Measurements from ENCODE around the gene CLIC1. TPM values are rescaled to one million over a fixed set of nuclear protein-coding genes. Genes with fewer than 3 reads are reported as not detected.
"Not testable (repeated sequence)": the region's sequence is repeated elsewhere in the genome, so short reads cannot be mapped to it uniquely, and the experiment has no call there.

The CLIC1 gene
- total RNA-seq, 4 donors from 2014 or later: 239 to 420 (median 333) TPM

DNA sequence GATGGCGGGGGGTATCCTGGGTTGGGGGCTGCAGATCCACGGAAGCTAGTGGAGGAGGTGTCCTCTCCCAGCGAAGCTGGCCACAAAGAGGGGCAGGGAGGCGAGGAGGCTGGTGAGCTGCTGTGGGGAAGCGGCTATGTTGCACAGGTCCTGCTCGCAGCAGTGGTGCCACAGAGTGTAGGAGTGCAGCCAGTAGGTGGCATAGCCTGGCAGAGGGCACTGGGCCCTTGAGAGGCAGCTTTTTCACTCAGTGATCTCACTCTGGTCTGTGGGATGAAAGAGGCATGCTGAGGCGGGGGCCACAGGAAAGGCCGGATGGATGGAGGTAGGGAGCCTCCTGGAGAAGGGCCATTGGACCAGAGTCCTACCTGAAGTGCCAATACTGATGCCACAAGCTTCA lies 24.0 kb downstream of the CLIC1 start:
- WGBS: 66% methylated on average over 8 of the region's 8 CpGs
- no peaks in the 10 kb centered on the region for H3K36me3 ChIP-seq
- TF ChIP-seq, protein P1, sequence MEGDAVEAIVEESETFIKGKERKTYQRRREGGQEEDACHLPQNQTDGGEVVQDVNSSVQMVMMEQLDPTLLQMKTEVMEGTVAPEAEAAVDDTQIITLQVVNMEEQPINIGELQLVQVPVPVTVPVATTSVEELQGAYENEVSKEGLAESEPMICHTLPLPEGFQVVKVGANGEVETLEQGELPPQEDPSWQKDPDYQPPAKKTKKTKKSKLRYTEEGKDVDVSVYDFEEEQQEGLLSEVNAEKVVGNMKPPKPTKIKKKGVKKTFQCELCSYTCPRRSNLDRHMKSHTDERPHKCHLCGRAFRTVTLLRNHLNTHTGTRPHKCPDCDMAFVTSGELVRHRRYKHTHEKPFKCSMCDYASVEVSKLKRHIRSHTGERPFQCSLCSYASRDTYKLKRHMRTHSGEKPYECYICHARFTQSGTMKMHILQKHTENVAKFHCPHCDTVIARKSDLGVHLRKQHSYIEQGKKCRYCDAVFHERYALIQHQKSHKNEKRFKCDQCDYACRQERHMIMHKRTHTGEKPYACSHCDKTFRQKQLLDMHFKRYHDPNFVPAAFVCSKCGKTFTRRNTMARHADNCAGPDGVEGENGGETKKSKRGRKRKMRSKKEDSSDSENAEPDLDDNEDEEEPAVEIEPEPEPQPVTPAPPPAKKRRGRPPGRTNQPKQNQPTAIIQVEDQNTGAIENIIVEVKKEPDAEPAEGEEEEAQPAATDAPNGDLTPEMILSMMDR (IDR thresholded peaks at IDR 0.05): peak in 1 of 2 donors; percentile 44
- TF ChIP-seq POLR2AphosphoS5 (IDR thresholded peaks at IDR 0.05): no peak
- TF ChIP-seq EP300 (IDR thresholded peaks at IDR 0.05): no peak
- TF ChIP-seq POLR2A (IDR thresholded peaks at IDR 0.05): no peak
- H3K4me3 ChIP-seq: no peak overlapping the region
- peak overlapping the region; percentile 9 for H3K27ac ChIP-seq
- H3K27me3 ChIP-seq: no peaks in the 10 kb centered on the region
- no peaks in the 10 kb centered on the region for H3K9me3 ChIP-seq
- DNase-seq (ENCODE audit: low spot score in 2 of 2): no peak
- H3K4me1 ChIP-seq: peaks cover 59% of the 10 kb centered on the region

DNA sequence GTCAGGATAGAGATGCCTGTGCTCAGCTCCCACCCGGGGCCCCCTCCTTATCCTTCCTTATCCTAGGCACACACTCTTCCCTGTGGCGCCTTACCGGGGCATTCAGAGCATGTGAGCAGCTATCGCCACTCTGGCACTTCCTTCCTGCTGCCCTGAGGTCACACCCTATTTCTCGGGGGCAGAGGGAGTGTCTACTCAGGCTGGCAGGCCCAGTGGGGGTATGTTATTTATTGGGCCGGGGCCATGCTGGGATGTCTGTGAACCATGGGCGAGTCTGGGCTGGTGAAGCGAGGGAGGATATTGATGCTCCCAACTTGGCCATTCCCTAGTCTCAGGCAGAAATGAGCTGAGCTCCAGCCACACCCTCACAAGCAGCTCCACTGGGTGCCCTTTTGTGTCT lies 25.1 kb downstream of the CLIC1 start:
- Histone ChIP-seq H3K27ac (no peak overlapping the region), H3K4me1 (peaks cover 53% of the 10 kb centered on the region), H3K36me3 (no peaks in the 10 kb centered on the region), H3K27me3 (no peaks in the 10 kb centered on the region), H3K4me3 (no peak overlapping the region), H3K9me3 (no peaks in the 10 kb centered on the region)
- 30% methylated on average over 8 of the region's 8 CpGs for whole genome bisulfite sequencing
- DNase-seq (ENCODE audit: low spot score in 2 of 2): no peak
- TF ChIP-seq POLR2AphosphoS5 (IDR thresholded peaks at IDR 0.05) (no peak), POLR2A (IDR thresholded peaks at IDR 0.05) (no peak), EP300 (IDR thresholded peaks at IDR 0.05) (no peak)
- TF ChIP-seq, protein P1 (IDR thresholded peaks at IDR 0.05): no peak

DNA sequence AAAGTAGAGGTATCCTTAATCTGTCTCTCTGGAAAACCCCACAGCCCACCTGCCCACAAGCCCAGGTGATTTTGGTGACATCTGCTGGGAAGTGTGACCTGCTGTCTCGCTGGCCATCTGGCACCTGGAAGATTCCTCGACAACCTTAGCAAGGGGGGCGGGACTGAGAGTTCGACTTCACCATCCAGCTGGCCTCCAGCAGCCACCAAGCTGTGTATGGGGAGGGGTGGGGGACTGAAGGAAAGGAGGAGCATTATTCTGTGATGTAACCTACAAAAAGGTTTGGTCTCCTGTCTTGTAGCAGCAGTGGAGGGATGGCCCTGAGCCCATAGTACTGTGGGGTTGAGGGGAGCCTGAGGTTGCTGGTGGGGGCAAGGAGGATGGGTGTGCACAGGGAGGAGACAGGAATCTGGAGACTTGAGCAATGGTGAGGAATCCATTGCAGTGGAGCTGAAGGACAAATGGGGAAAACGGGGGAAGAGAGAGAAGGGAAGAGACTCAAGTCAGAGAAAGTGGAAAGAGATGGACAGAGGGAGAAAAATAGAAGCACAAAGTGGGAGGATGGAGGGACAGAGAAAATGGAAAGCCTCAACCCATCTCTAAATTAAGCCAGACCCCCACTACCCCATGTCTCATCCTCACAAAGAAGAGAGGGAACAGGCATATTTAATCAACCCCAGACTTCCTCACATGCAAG lies 25.7 kb downstream of the CLIC1 start:
- Histone ChIP-seq H3K9me3 (no peaks in the 10 kb centered on the region), H3K4me3 (no peak overlapping the region), H3K36me3 (no peaks in the 10 kb centered on the region), H3K27me3 (no peaks in the 10 kb centered on the region), H3K27ac (no peak overlapping the region), H3K4me1 (peaks cover 52% of the 10 kb centered on the region)
- 69% methylated on average over 4 of the region's 5 CpGs for WGBS
- DNase-seq (ENCODE audit: low spot score in 2 of 2): no peak
- TF ChIP-seq, protein P1 (IDR thresholded peaks at IDR 0.05): no peak
- TF ChIP-seq POLR2A (IDR thresholded peaks at IDR 0.05) (no peak), POLR2AphosphoS5 (IDR thresholded peaks at IDR 0.05) (no peak)

DNA sequence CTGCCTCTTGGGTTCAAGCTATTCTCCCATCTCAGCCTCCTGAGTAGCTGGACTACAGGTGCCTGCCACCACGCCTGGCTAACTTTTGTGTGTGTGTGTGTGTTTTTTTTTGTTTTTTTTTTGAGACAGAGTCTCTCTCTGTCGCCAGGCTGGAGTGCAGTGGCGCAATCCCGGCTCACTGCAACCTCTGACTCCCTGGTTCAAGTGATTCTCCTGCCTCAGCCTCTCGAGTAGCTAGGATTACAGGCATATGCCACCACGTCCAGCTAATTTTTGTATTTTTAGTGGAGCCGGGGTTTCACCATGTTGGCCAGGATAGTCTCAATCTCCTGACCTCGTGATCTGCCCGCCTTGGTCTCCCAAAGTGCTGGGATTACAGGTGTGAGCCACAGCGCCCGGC lies 27.2 kb downstream of the CLIC1 start:
- H3K27me3 ChIP-seq; DNase-seq (ENCODE audit: low spot score in 2 of 2); H3K27ac ChIP-seq; H3K36me3 ChIP-seq; H3K4me3 ChIP-seq; H3K9me3 ChIP-seq: not testable (repeated sequence)
- peaks cover 37% of the 10 kb centered on the region for H3K4me1 ChIP-seq
- 93% methylated on average over 11 of the region's 11 CpGs for WGBS

DNA sequence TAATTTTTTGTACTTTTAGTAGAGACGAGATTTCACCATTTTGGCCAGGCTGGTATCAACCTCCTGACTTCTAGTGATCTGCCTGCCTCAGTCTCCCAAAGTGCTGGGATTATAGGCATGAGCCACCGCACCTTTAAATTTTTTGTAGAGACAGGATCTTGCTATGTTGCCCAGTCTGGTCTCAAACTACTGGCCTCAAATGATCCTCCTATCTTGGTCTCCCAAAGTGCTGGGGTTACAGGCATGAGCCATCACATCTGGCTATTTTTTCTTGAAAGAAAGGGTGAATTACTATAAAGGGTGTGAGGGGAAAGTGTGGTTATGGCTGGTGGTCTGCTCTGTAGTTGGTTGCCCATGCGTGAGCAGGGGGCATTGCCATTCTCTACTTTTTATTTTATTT lies 28.1 kb downstream of the CLIC1 start:
- H3K4me3 ChIP-seq: no peak overlapping the region
- no peaks in the 10 kb centered on the region for H3K27me3 ChIP-seq
- no peak overlapping the region for H3K27ac ChIP-seq
- DNase-seq (ENCODE audit: low spot score in 2 of 2): no peak
- no peaks in the 10 kb centered on the region for H3K9me3 ChIP-seq
- peaks cover 33% of the 10 kb centered on the region for H3K4me1 ChIP-seq
- H3K36me3 ChIP-seq: no peaks in the 10 kb centered on the region
- WGBS: 97% methylated on average over 3 of the region's 3 CpGs
- no peak for TF ChIP-seq EP300 (IDR thresholded peaks at IDR 0.05)
- TF ChIP-seq, protein P1 (IDR thresholded peaks at IDR 0.05): no peak
- no peak for TF ChIP-seq POLR2AphosphoS5 (IDR thresholded peaks at IDR 0.05)
- TF ChIP-seq POLR2A (IDR thresholded peaks at IDR 0.05): no peak

GRCh38 chr6:31707701-31708100 lies 28.6 kb downstream of the CLIC1 start:
- TF ChIP-seq, protein P1 (IDR thresholded peaks at IDR 0.05): no peak
- 79% methylated on average over 10 of the region's 10 CpGs for WGBS
- H3K36me3 ChIP-seq: no peaks in the 10 kb centered on the region

More at GRCh38 chr6:31707701-31708100, 28.6 kb downstream of the CLIC1 start:
- no peak for DNase-seq (ENCODE audit: low spot score in 2 of 2)
- Histone ChIP-seq H3K27ac (no peak overlapping the region), H3K27me3 (no peaks in the 10 kb centered on the region), H3K4me1 (peaks cover 28% of the 10 kb centered on the region), H3K9me3 (no peaks in the 10 kb centered on the region), H3K4me3 (no peak overlapping the region)
